HG03045 (cell line): ENCODE measurements around the gene PER2.
"Not testable (repeated sequence)": the region's sequence is repeated elsewhere in the genome, so short reads cannot be mapped to it uniquely, and the experiment has no call there.

Experiments used
- ATAC-seq: cut with Tn5 transposase; IDR thresholded peaks from one replicate; pipeline ENCODE4 v1.9.1; 2021; ENCODE audit warnings: mild to moderate bottlenecking, moderate library complexity; ENCODE audit not compliant: unreplicated experiment

PER2 gene

GRCh38 chr2:238289574-238289973 lies 1.2 kb upstream of the PER2 start:
- ATAC-seq, result no peak

- ATAC-seq, result peak; percentile 93
These were observed 502 bp upstream of the PER2 start for GRCh38 chr2:238288650-238289573.

- no peak for ATAC-seq
These were observed 1.2 kb downstream of the PER2 start for GRCh38 chr2:238286987-238287736.

- no peak for ATAC-seq
These were observed 1.9 kb downstream of the PER2 start for GRCh38 chr2:238286551-238286950.

GRCh38 chr2:238286095-238286494 lies 2.3 kb downstream of the PER2 start:
- ATAC-seq, result no peak

GRCh38 chr2:238285653-238286082 lies 2.7 kb downstream of the PER2 start:
- no peak for ATAC-seq

GRCh38 chr2:238284802-238285515 lies 3.5 kb downstream of the PER2 start:
- no peak for ATAC-seq

- ATAC-seq, result no peak
These were observed 5.3 kb downstream of the PER2 start for GRCh38 chr2:238282861-238283738.

- ATAC-seq, result no peak
These were observed 6.5 kb downstream of the PER2 start for GRCh38 chr2:238281826-238282480.

GRCh38 chr2:238280083-238280825 lies 8.2 kb downstream of the PER2 start:
- no peak for ATAC-seq

- no peak for ATAC-seq
These were observed 9.1 kb downstream of the PER2 start for GRCh38 chr2:238279324-238279682.

- ATAC-seq, result no peak
These were observed 9.6 kb downstream of the PER2 start for GRCh38 chr2:238278626-238279323.

GRCh38 chr2:238277695-238278094 lies 10.7 kb downstream of the PER2 start:
- no peak for ATAC-seq

GRCh38 chr2:238274152-238274865 lies 14.1 kb downstream of the PER2 start:
- ATAC-seq, result no peak

- ATAC-seq, result not testable (repeated sequence)
These were observed 15.0 kb downstream of the PER2 start for GRCh38 chr2:238273433-238273832.

GRCh38 chr2:238272156-238272555 lies 16.3 kb downstream of the PER2 start:
- ATAC-seq, result no peak

GRCh38 chr2:238271686-238272085 lies 16.7 kb downstream of the PER2 start:
- ATAC-seq, result not testable (repeated sequence)

GRCh38 chr2:238271061-238271554 lies 17.3 kb downstream of the PER2 start:
- ATAC-seq, result no peak
